CD4-positive, alpha-beta T cell (primary cell): ENCODE data around the gene DNAJB6. TPM values are rescaled to one million over a fixed set of nuclear protein-coding genes. Genes with fewer than 3 reads are reported as not detected.

ENCODE experiments used
- ATAC-seq: fragments of 200-7000 bp; cut with Tn5 transposase; one replicate; pipeline ENCODE4 v1.10.0; 2022; ENCODE audit warnings: mild to moderate bottlenecking; ENCODE audit not compliant: poor library complexity
- CTCF ChIA-PET: fragments of 350-600 bp; sonication (Branson Sonifier 250); formaldehyde crosslinking; loops from one replicate; lab custom pipeline; 2021; ENCODE audit warnings: antibody characterized with exemption, inconsistent platforms; lab: Charles Lee
- POLR2A ChIA-PET: fragments of 350-600 bp; sonication (Branson Sonifier 250); formaldehyde crosslinking; loops from one replicate; lab custom pipeline; 2021; ENCODE audit warnings: antibody characterized with exemption, inconsistent platforms; lab: Charles Lee
- DNase-seq, 14 experiments: peaks; one replicate each; pipeline ENCODE4 v3.0.0-alpha.2; 2013 to 2020; ENCODE audit warnings: mixed read lengths in 2 of 14
- H3K27ac ChIP-seq, 2 donors: one replicate each; pipeline versions ENCODE4 v1.5.1 to v1.7.0; 2013; ENCODE audit warnings: low read length in 2 of 2, low read depth in 1 of 2, mild to moderate bottlenecking in 1 of 2
- H3K27me3 ChIP-seq, 2 experiments: 1 replicate in 1 of 2; 2 replicates in 1 of 2; pipeline versions ENCODE4 v1.6.1 to v1.7.0; 2013; ENCODE audit warnings: low read length in 2 of 2, control low read depth in 1 of 2, mild to moderate bottlenecking in 1 of 2, moderate library complexity in 1 of 2; ENCODE audit not compliant: insufficient read depth in 2 of 2, control insufficient read depth in 1 of 2
- H3K36me3 ChIP-seq: one replicate; pipeline ENCODE4 v1.6.1; 2013; ENCODE audit warnings: low read length, control low read depth; ENCODE audit not compliant: insufficient read depth
- H3K4me1 ChIP-seq: one replicate; pipeline ENCODE4 v1.6.1; 2013; ENCODE audit warnings: low read length, control low read depth; ENCODE audit not compliant: insufficient read depth
- H3K4me3 ChIP-seq: one replicate; pipeline ENCODE4 v1.5.1; 2013; ENCODE audit warnings: mild to moderate bottlenecking, low read length, moderate library complexity
- H3K9me3 ChIP-seq, 2 experiments: 1 replicate in 1 of 2; 2 replicates in 1 of 2; pipeline versions ENCODE4 v1.6.1 to v1.7.0; 2013; ENCODE audit warnings: low read length in 2 of 2, mild to moderate bottlenecking in 2 of 2, control low read depth in 1 of 2, moderate library complexity in 1 of 2; ENCODE audit not compliant: control insufficient read depth in 1 of 2, insufficient read depth in 1 of 2
- H3K27ac Mint-ChIP-seq: one replicate; pipeline ENCODE4 v1.8.0; 2020; ENCODE audit warnings: mixed read lengths
- H3K27me3 Mint-ChIP-seq: one replicate; pipeline ENCODE4 v1.8.0; 2021; ENCODE audit warnings: mixed read lengths
- H3K36me3 Mint-ChIP-seq: one replicate; pipeline ENCODE4 v1.8.0; 2021; ENCODE audit warnings: low read depth, mixed read lengths
- H3K4me1 Mint-ChIP-seq: one replicate; pipeline ENCODE4 v1.8.0; 2021; ENCODE audit warnings: low read depth, mixed read lengths
- H3K4me3 Mint-ChIP-seq: one replicate; pipeline ENCODE4 v1.8.0; 2020; ENCODE audit warnings: mild to moderate bottlenecking, mixed read lengths
- H3K9me3 Mint-ChIP-seq: one replicate; pipeline ENCODE4 v1.8.0; 2020; ENCODE audit warnings: mixed read lengths
- CTCF ChIP-seq: fragments of 200-600 bp; IDR thresholded peaks from one replicate; pipeline ENCODE4 v1.8.0; 2022; ENCODE audit warnings: antibody characterized with exemption, mild to moderate bottlenecking
- intact Hi-C, 2 experiments: fragments of 100-400 bp; cut with DNase I in 1 of 2; cut with micrococcal nuclease in 1 of 2; formaldehyde crosslinking; loops; one replicate each; pipeline versions ENCODE4 v1.15.1 to v1.9.0; 2023 to 2025; cut with DNase I, micrococcal nuclease
- total RNA-seq, 174 experiments: library from RNA in 2 of 174; stranded (reverse) in 2 of 174; gene quantifications; one replicate each; pipeline ENCODE4 v1.2.3 and lab custom pipeline; 2021 to 2026

Gene DNAJB6
- total RNA-seq, 2 experiments from 2014 or later = 232 to 242 TPM

- TF ChIP-seq CTCF = no peak
- H3K4me3 ChIP-seq = no peak overlapping the region
- no peaks in the 10 kb centered on the region for H3K27me3 ChIP-seq
- peaks cover 22% of the 10 kb centered on the region for H3K4me1 ChIP-seq
- Mint-ChIP-seq H3K4me1 (peaks cover 9% of the 10 kb centered on the region), H3K27ac (no peak overlapping the region), H3K36me3 (peaks cover 35% of the 10 kb centered on the region), H3K9me3 (no peaks in the 10 kb centered on the region), H3K27me3 (no peaks in the 10 kb centered on the region), H3K4me3 (no peak overlapping the region)
- no peak overlapping the region for H3K27ac ChIP-seq
- intact Hi-C loops = no loop called here
- ChIA-PET CTCF (interaction anchor here (1.3 kb wide), 1 partner anchor 27 kb away, joined by 3 read pairs; no protein-coding TSS in a partner anchor), POLR2A (no interaction called here)
- no peak for DNase-seq
- no peak for ATAC-seq
- peaks cover 0 to 12% of the 10 kb centered on the region in 2 experiments for H3K9me3 ChIP-seq
- H3K36me3 ChIP-seq = peaks cover 31% of the 10 kb centered on the region
Observed at GRCh38 chr7:157414702-157415096, 77.9 kb downstream of the DNAJB6 start.

DNA sequence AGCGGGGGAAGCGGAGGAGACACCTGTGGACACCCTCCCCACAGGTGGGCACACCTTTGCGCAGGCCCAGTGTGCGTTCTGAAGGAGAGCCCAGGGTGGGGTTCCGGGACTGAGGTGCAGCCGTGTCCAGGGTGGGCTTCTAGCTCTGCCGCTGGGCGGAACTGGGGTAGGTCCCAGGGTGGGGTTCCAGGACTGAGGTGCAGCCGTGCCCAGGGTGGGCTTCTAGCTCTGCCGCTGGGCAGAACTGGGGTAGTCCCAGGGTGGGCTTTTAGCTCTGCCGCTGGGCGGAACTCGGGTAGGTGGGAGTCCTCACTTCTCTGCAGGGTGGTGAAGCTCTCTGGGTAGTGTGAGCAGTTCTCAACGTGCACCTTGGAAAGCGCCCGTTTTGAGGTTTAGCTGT lies 78.7 kb downstream of the DNAJB6 start:
- no peak overlapping the region for H3K4me3 ChIP-seq
- H3K4me1 ChIP-seq = peaks cover 22% of the 10 kb centered on the region
- peaks cover 9% of the 10 kb centered on the region for H3K4me1 Mint-ChIP-seq
- ChIA-PET CTCF (interaction anchor here (1.3 kb wide), 1 partner anchor 28 kb away, joined by 3 read pairs; no protein-coding TSS in a partner anchor), POLR2A (no interaction called here)
- no peaks in the 10 kb centered on the region for H3K27me3 ChIP-seq
- DNase-seq = no peak
- peaks cover 28% of the 10 kb centered on the region for H3K36me3 ChIP-seq
- no peak for TF ChIP-seq CTCF
- H3K9me3 ChIP-seq = peaks cover 0 to 4% of the 10 kb centered on the region in 2 experiments
- no peaks in the 10 kb centered on the region for H3K9me3 Mint-ChIP-seq
- H3K4me3 Mint-ChIP-seq = no peak overlapping the region
- H3K27ac Mint-ChIP-seq = no peak overlapping the region
- peaks cover 35% of the 10 kb centered on the region for H3K36me3 Mint-ChIP-seq
- no peak overlapping the region for H3K27ac ChIP-seq
- ATAC-seq = no peak
- intact Hi-C loops = no loop called here
- no peaks in the 10 kb centered on the region for H3K27me3 Mint-ChIP-seq

DNA sequence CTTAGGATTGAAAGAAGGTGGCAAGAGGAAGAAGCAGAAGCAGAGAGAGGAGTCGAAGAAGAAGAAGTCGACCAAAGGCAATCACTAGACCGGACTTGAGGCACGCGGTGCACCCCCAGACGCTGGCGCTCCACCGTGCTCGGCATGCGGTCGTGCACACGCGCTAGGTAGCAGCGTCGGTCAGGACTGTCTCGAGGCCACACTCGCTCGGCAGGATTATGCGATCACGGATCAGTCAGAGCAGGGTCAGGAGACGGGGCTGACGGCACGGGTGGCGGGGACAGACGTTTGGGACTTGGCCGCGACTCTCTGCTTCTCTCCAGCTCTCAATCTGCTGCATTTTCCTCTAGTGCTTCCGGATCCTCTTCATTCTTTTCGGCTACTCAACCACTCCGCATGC lies 79.2 kb downstream of the DNAJB6 start:
- DNase-seq (no peak), ATAC-seq (no peak)
- no peak for TF ChIP-seq CTCF
- ChIA-PET CTCF (interaction anchor here (1.3 kb wide), 1 partner anchor 29 kb away, joined by 3 read pairs; no protein-coding TSS in a partner anchor), POLR2A (no interaction called here)
- H3K36me3 ChIP-seq = peaks cover 23% of the 10 kb centered on the region
- Mint-ChIP-seq H3K27me3 (no peaks in the 10 kb centered on the region), H3K9me3 (no peaks in the 10 kb centered on the region), H3K4me1 (peaks cover 9% of the 10 kb centered on the region), H3K4me3 (no peak overlapping the region), H3K27ac (no peak overlapping the region), H3K36me3 (peaks cover 35% of the 10 kb centered on the region)
- no peaks in the 10 kb centered on the region for H3K9me3 ChIP-seq
- intact Hi-C loops = no loop called here
- no peak overlapping the region for H3K27ac ChIP-seq
- H3K4me3 ChIP-seq = no peak overlapping the region
- peaks cover 22% of the 10 kb centered on the region for H3K4me1 ChIP-seq
- H3K27me3 ChIP-seq = no peaks in the 10 kb centered on the region
